Liver (tissue), 9 donors: ENCODE results near the gene PELI2. TPM values are rescaled to one million over a fixed set of nuclear protein-coding genes. Genes with fewer than 3 reads are reported as not detected.

Source experiments
- DNase-seq: peaks from one replicate; pipeline ENCODE4 v3.0.0-alpha.2; 2017; ENCODE audit warnings: low spot score
- H3K27ac ChIP-seq, 2 donors: one replicate each; pipeline ENCODE4 v1.7.0; 2013; ENCODE audit warnings: inconsistent platforms in 2 of 2, low read length in 2 of 2, control low read depth in 1 of 2, low read depth in 1 of 2, mild to moderate bottlenecking in 1 of 2
- H3K27me3 ChIP-seq, 4 donors: one replicate each; pipeline versions ENCODE4 v1.6.1 to v1.7.0; 2013; ENCODE audit warnings: low read length in 3 of 4, inconsistent platforms in 1 of 4, mild to moderate bottlenecking in 1 of 4, moderate library complexity in 1 of 4; ENCODE audit not compliant: control insufficient read depth in 4 of 4, insufficient read depth in 4 of 4
- H3K36me3 ChIP-seq, 4 donors: one replicate each; pipeline versions ENCODE4 v1.6.1 to v1.7.0; 2013; ENCODE audit warnings: low read length in 3 of 4, mild to moderate bottlenecking in 3 of 4, low read depth in 1 of 4, moderate library complexity in 1 of 4; ENCODE audit not compliant: control insufficient read depth in 4 of 4, insufficient read depth in 3 of 4
- H3K4me1 ChIP-seq, 4 donors: one replicate each; pipeline versions ENCODE4 v1.6.1 to v1.7.0; 2013; ENCODE audit warnings: low read length in 3 of 4, mild to moderate bottlenecking in 3 of 4, moderate library complexity in 1 of 4; ENCODE audit not compliant: control insufficient read depth in 4 of 4, insufficient read depth in 4 of 4
- H3K4me3 ChIP-seq, 3 donors: one replicate each; pipeline versions ENCODE4 v1.6.1 to v1.7.0; 2013; ENCODE audit warnings: low read length in 3 of 3, control low read depth in 1 of 3, low read depth in 1 of 3, mild to moderate bottlenecking in 1 of 3
- H3K9ac ChIP-seq, 2 donors: one replicate each; pipeline ENCODE4 v1.7.0; 2013; ENCODE audit warnings: low read length in 2 of 2, mild to moderate bottlenecking in 2 of 2, moderate library complexity in 2 of 2, control low read depth in 1 of 2, low read depth in 1 of 2
- H3K9me3 ChIP-seq, 4 donors: one replicate each; pipeline versions ENCODE4 v1.6.1 to v1.7.0; 2013; ENCODE audit warnings: low read length in 3 of 4; ENCODE audit not compliant: control insufficient read depth in 4 of 4
- FOXA1 ChIP-seq: IDR thresholded peaks from 2 replicates; pipeline ENCODE4 v1.6.1; 2016; ENCODE audit warnings: antibody characterized with exemption
- FOXA2 ChIP-seq: IDR thresholded peaks from 2 replicates; pipeline ENCODE4 v1.6.1; 2016; ENCODE audit warnings: antibody characterized with exemption
- GABPA ChIP-seq, 2 donors: IDR thresholded peaks in 1 of 2; conservative IDR thresholded peaks in 1 of 2; 2 replicates each; pipeline ENCODE4 v1.6.1; 2016; ENCODE audit warnings: antibody characterized with exemption in 2 of 2, mild to moderate bottlenecking in 1 of 2, moderate library complexity in 1 of 2
- HNF4A ChIP-seq, 2 donors: conservative IDR thresholded peaks; 2 replicates each; pipeline ENCODE4 v1.6.1; 2016; ENCODE audit warnings: antibody characterized with exemption in 2 of 2, mild to moderate bottlenecking in 2 of 2
- HNF4G ChIP-seq: IDR thresholded peaks from 2 replicates; pipeline ENCODE4 v1.6.1; 2016; ENCODE audit warnings: antibody characterized with exemption
- JUND ChIP-seq, 2 donors: IDR thresholded peaks; 2 replicates each; pipeline ENCODE4 v1.6.1; 2016; ENCODE audit warnings: antibody characterized with exemption in 2 of 2
- NR2F2 ChIP-seq: IDR thresholded peaks from 2 replicates; pipeline ENCODE4 v1.6.1; 2016; ENCODE audit warnings: antibody characterized with exemption
- RAD21 ChIP-seq, 2 donors: IDR thresholded peaks; 2 replicates each; pipeline ENCODE4 v1.6.1; 2016; ENCODE audit warnings: antibody characterized with exemption in 2 of 2, mild to moderate bottlenecking in 2 of 2
- RXRA ChIP-seq, 2 donors: IDR thresholded peaks; 2 replicates each; pipeline ENCODE4 v1.6.1; 2017 to 2018; ENCODE audit warnings: antibody characterized with exemption in 2 of 2, mild to moderate bottlenecking in 1 of 2
- SP1 ChIP-seq: IDR thresholded peaks from 2 replicates; pipeline ENCODE4 v1.6.1; 2018; ENCODE audit warnings: antibody characterized with exemption, mild to moderate bottlenecking
- TAF1 ChIP-seq: conservative IDR thresholded peaks from 2 replicates; pipeline ENCODE4 v1.6.1; 2016; ENCODE audit warnings: antibody characterized with exemption, mild to moderate bottlenecking
- YY1 ChIP-seq: IDR thresholded peaks from 2 replicates; pipeline ENCODE4 v1.6.1; 2016; ENCODE audit warnings: antibody characterized with exemption, mild to moderate bottlenecking
- WGBS: extraction: QIAGEN DNeasy Blood & Tissue Kit; methylation state at CpG from one replicate; pipeline ENCODE4 v1.1.7; 2013; 5-methylcytosine and 5-hydroxymethylcytosine counted together
- polyA plus RNA-seq, 2 donors: library from polyadenylated mRNA; stranded (reverse) in 1 of 2; unstranded in 1 of 2; fragments of 200-250 nt in 1 of 2; fragments of >200 nt in 1 of 2; fragmentation: Nextera tagmentation in 1 of 2; extraction: Ambion mirVana in 1 of 2; gene quantifications; one replicate each; pipeline versions ENCODE4 v1.2.1 to v1.2.3, GENCODE V29; 2013 to 2015
- total RNA-seq, 2 donors: library from RNA; depleted of rRNA; stranded (reverse); fragments of >200 nt; gene quantifications; one replicate each; pipeline ENCODE4 v1.2.3, GENCODE V29; 2014
- TF ChIP-seq, protein P1 (sequence below): IDR thresholded peaks from 2 replicates; pipeline ENCODE4 v1.6.1; 2016; ENCODE audit warnings: antibody characterized with exemption
- TF ChIP-seq, protein P2 (sequence below): IDR thresholded peaks from 2 replicates; pipeline ENCODE4 v1.6.1; 2016; ENCODE audit warnings: antibody characterized with exemption
- TF ChIP-seq, protein P3 (sequence below): fragments of 150-350 bp; IDR thresholded peaks from 2 replicates; pipeline ENCODE4 v1.5.1; 2017; ENCODE audit warnings: improper control_type of control experiment, low read depth, low read length; ENCODE audit not compliant: missing input control
- TF ChIP-seq, protein P4 (sequence below): IDR thresholded peaks from 2 replicates; pipeline ENCODE4 v1.6.1; 2016; ENCODE audit warnings: antibody characterized with exemption
- TF ChIP-seq, protein P5 (sequence below): IDR thresholded peaks from 2 replicates; pipeline ENCODE4 v1.6.1; 2016; ENCODE audit warnings: antibody characterized with exemption, mild to moderate bottlenecking
- donor health status: healthy.
- donor health status: healthy.
- donor health status: healthy.
- donor health status: healthy.
- donor health status: healthy.

The PELI2 gene
- total and polyA plus RNA-seq, 4 donors = 0.68 to 2.9 (median 1.2) TPM

DNA sequence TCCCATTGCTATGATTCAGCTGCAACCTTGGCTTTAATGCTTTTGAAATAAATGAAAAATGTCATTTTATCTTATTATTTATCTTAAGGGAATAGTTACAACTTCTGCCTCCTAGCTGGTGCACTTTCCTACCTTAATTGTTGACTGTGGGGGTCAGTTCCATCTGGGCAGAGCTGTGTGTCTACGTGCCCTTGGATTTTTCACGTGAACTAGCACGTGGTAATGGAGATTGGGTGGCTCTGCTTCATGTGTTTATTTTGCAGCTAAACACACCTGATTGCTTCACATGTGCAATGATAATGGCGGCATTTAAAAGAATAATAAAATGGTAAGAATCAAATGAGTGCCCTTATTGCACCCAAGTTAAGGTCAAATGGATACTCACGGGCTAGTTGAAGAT, 10.6 kb upstream of the PELI2 start:
- no peaks in the 10 kb centered on the region for H3K36me3 ChIP-seq
- H3K27ac ChIP-seq = no peak overlapping the region
- H3K4me3 ChIP-seq = no peak overlapping the region
- 58% methylated on average over 5 of the region's 5 CpGs for WGBS
- no peaks in the 10 kb centered on the region for H3K27me3 ChIP-seq
- H3K9me3 ChIP-seq = no peaks in the 10 kb centered on the region
- no peak overlapping the region for H3K9ac ChIP-seq
- no peak for DNase-seq
- TF ChIP-seq YY1 (peak; percentile 27), JUND (IDR thresholded peaks at IDR 0.05) (no peak)
- H3K4me1 ChIP-seq = no peaks in the 10 kb centered on the region

DNA sequence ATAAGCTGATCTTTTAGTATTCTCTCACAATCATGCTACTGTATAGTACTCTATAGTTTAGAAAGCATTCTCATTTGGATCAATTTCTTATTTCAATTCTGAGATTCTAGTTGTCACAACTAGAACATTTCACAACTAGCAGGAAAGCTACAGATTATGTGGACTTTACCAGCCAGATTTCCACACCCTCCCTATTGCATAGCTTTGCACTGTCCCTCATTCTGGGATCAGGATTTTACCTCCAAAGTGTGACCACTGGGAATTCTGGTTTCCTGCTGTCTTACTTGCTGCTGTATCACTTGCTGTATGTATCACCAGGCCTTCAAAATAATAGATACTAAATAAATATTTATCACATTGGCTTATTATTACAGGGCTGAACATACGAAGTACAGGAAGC, 10.2 kb upstream of the PELI2 start:
- Histone ChIP-seq H3K9me3 (no peaks in the 10 kb centered on the region), H3K36me3 (no peaks in the 10 kb centered on the region), H3K27ac (no peak overlapping the region), H3K27me3 (no peaks in the 10 kb centered on the region), H3K9ac (no peak overlapping the region), H3K4me1 (no peaks in the 10 kb centered on the region), H3K4me3 (no peak overlapping the region)
- WGBS = 85% methylated on average over 1 of the region's 1 CpG
- peak in 1 of 2 donors; percentile 23 for TF ChIP-seq HNF4A (conservative IDR thresholded peaks at IDR 0.05)
- TF ChIP-seq FOXA2 = no peak
- no peak for DNase-seq

DNA sequence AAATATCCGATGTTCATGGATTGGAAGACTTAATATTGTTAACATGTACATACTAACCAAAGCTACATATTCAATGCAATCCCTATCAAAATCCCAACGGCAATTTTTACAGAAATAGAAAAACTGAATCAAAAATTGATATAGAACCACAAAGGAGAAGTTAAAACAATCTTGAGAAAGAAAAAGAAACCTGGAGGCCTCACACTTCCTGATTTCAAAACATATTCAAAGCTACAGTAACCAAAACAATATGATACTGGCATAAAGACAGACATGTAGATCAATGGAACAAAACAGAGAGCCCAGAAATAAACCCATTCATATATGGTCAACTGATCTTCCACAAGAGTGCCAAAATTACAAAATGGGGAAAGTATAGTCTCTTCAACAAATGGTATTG, 5.4 kb upstream of the PELI2 start:
- no peak for TF ChIP-seq HNF4G
- TF ChIP-seq, protein P1, sequence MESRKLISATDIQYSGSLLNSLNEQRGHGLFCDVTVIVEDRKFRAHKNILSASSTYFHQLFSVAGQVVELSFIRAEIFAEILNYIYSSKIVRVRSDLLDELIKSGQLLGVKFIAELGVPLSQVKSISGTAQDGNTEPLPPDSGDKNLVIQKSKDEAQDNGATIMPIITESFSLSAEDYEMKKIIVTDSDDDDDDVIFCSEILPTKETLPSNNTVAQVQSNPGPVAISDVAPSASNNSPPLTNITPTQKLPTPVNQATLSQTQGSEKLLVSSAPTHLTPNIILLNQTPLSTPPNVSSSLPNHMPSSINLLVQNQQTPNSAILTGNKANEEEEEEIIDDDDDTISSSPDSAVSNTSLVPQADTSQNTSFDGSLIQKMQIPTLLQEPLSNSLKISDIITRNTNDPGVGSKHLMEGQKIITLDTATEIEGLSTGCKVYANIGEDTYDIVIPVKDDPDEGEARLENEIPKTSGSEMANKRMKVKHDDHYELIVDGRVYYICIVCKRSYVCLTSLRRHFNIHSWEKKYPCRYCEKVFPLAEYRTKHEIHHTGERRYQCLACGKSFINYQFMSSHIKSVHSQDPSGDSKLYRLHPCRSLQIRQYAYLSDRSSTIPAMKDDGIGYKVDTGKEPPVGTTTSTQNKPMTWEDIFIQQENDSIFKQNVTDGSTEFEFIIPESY = no peak
- TF ChIP-seq FOXA1 = no peak
- TF ChIP-seq JUND (IDR thresholded peaks at IDR 0.05) = no peak
- no peak for TF ChIP-seq RAD21 (IDR thresholded peaks at IDR 0.05)
- TF ChIP-seq, protein P2, sequence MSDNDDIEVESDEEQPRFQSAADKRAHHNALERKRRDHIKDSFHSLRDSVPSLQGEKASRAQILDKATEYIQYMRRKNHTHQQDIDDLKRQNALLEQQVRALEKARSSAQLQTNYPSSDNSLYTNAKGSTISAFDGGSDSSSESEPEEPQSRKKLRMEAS = no peak
- no peak for TF ChIP-seq HNF4A (conservative IDR thresholded peaks at IDR 0.05)
- no peak for TF ChIP-seq YY1
- no peak for TF ChIP-seq SP1
- no peak for TF ChIP-seq FOXA2
- no peak for TF ChIP-seq NR2F2
- TF ChIP-seq RXRA (IDR thresholded peaks at IDR 0.05) = no peak
- TF ChIP-seq, protein P3, sequence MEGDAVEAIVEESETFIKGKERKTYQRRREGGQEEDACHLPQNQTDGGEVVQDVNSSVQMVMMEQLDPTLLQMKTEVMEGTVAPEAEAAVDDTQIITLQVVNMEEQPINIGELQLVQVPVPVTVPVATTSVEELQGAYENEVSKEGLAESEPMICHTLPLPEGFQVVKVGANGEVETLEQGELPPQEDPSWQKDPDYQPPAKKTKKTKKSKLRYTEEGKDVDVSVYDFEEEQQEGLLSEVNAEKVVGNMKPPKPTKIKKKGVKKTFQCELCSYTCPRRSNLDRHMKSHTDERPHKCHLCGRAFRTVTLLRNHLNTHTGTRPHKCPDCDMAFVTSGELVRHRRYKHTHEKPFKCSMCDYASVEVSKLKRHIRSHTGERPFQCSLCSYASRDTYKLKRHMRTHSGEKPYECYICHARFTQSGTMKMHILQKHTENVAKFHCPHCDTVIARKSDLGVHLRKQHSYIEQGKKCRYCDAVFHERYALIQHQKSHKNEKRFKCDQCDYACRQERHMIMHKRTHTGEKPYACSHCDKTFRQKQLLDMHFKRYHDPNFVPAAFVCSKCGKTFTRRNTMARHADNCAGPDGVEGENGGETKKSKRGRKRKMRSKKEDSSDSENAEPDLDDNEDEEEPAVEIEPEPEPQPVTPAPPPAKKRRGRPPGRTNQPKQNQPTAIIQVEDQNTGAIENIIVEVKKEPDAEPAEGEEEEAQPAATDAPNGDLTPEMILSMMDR = no peak
- TF ChIP-seq TAF1 = no peak
- no peak for TF ChIP-seq GABPA (IDR thresholded peaks at IDR 0.05 in 1 of 2, conservative IDR thresholded peaks at IDR 0.05 in 1 of 2)
- TF ChIP-seq, protein P4, sequence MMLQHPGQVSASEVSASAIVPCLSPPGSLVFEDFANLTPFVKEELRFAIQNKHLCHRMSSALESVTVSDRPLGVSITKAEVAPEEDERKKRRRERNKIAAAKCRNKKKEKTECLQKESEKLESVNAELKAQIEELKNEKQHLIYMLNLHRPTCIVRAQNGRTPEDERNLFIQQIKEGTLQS = no peak
- TF ChIP-seq, protein P5, sequence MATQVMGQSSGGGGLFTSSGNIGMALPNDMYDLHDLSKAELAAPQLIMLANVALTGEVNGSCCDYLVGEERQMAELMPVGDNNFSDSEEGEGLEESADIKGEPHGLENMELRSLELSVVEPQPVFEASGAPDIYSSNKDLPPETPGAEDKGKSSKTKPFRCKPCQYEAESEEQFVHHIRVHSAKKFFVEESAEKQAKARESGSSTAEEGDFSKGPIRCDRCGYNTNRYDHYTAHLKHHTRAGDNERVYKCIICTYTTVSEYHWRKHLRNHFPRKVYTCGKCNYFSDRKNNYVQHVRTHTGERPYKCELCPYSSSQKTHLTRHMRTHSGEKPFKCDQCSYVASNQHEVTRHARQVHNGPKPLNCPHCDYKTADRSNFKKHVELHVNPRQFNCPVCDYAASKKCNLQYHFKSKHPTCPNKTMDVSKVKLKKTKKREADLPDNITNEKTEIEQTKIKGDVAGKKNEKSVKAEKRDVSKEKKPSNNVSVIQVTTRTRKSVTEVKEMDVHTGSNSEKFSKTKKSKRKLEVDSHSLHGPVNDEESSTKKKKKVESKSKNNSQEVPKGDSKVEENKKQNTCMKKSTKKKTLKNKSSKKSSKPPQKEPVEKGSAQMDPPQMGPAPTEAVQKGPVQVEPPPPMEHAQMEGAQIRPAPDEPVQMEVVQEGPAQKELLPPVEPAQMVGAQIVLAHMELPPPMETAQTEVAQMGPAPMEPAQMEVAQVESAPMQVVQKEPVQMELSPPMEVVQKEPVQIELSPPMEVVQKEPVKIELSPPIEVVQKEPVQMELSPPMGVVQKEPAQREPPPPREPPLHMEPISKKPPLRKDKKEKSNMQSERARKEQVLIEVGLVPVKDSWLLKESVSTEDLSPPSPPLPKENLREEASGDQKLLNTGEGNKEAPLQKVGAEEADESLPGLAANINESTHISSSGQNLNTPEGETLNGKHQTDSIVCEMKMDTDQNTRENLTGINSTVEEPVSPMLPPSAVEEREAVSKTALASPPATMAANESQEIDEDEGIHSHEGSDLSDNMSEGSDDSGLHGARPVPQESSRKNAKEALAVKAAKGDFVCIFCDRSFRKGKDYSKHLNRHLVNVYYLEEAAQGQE = no peak

More for the DNA sequence above, 5.4 kb upstream of the PELI2 start:
- Histone ChIP-seq H3K4me1 (peaks cover 0 to 4% (median 1%) of the 10 kb centered on the region in 4 donors), H3K4me3 (no peak overlapping the region), H3K27ac (no peak overlapping the region), H3K9me3 (no peaks in the 10 kb centered on the region), H3K36me3 (no peaks in the 10 kb centered on the region), H3K27me3 (no peaks in the 10 kb centered on the region), H3K9ac (no peak overlapping the region)
- no peak for DNase-seq
- 79% methylated on average over 2 of the region's 2 CpGs for WGBS
